Stimulated activated CD4-positive, alpha-beta T cell treated with anti-CD3 and anti-CD28 coated beads, TNF-alpha, amount 100 ng/mL, for 48 hours (primary cell): ENCODE results near the gene KCTD11.
A peak's percentile ranks its signal among the peaks of the same experiment; 100 is the strongest.
"Not testable (repeated sequence)": the region's sequence is repeated elsewhere in the genome, so short reads cannot be mapped to it uniquely, and the experiment has no call there.

Experiments used
- DNase-seq, 3 donors: peaks; one replicate each; pipeline ENCODE4 v3.0.0-alpha.2; 2020; ENCODE audit warnings: low read depth in 3 of 3

Gene KCTD11

GRCh38 chr17:7322520-7323194, 29.3 kb upstream of the KCTD11 start:
- no peak for DNase-seq

- peak in 1 of 3 donors; percentile 51 for DNase-seq
Observed at GRCh38 chr17:7323731-7324437, 28.1 kb upstream of the KCTD11 start.

GRCh38 chr17:7324438-7324779, 27.6 kb upstream of the KCTD11 start:
- DNase-seq: no peak

GRCh38 chr17:7325031-7325528, 26.9 kb upstream of the KCTD11 start:
- DNase-seq: no peak

- no peak for DNase-seq
Observed at GRCh38 chr17:7326186-7326585, 25.8 kb upstream of the KCTD11 start.

GRCh38 chr17:7327056-7327455, 24.9 kb upstream of the KCTD11 start:
- DNase-seq: no peak

GRCh38 chr17:7327501-7327900, 24.5 kb upstream of the KCTD11 start:
- DNase-seq: no peak

GRCh38 chr17:7328009-7328408, 24.0 kb upstream of the KCTD11 start:
- no peak for DNase-seq

GRCh38 chr17:7328840-7329373, 23.1 kb upstream of the KCTD11 start, which contains the start of gene NEURL4:
NEURL4 (minus strand) TSS chr17:7329335; CDS start chr17:7329312, 23 bp downstream.
- no peak for DNase-seq

- peak; percentile 91 to 95 (median 92) for DNase-seq
Observed at GRCh38 chr17:7329374-7329996, 22.5 kb upstream of the KCTD11 start.

GRCh38 chr17:7329997-7330637, 21.8 kb upstream of the KCTD11 start:
- peak in 2 of 3 donors; percentile 59 to 79 for DNase-seq

- no peak for DNase-seq
Observed at GRCh38 chr17:7330638-7331015, 21.3 kb upstream of the KCTD11 start.

- DNase-seq: no peak
Observed at GRCh38 chr17:7332111-7332510, 19.9 kb upstream of the KCTD11 start.

GRCh38 chr17:7332600-7333069, 19.3 kb upstream of the KCTD11 start:
- not testable (repeated sequence) for DNase-seq

- no peak for DNase-seq
Observed at GRCh38 chr17:7334938-7335538, 16.9 kb upstream of the KCTD11 start.

GRCh38 chr17:7335765-7336164, 16.2 kb upstream of the KCTD11 start:
- not testable (repeated sequence) for DNase-seq

GRCh38 chr17:7336240-7337175, 15.5 kb upstream of the KCTD11 start, which contains the start of gene ACAP1:
ACAP1 (plus strand) TSS chr17:7336529; CDS start chr17:7336735, 206 bp downstream.
- DNase-seq: peak; percentile 68 to 89 (median 70)

GRCh38 chr17:7337600-7337999, 14.4 kb upstream of the KCTD11 start:
- DNase-seq: not testable (repeated sequence)

GRCh38 chr17:7340179-7340578, 11.8 kb upstream of the KCTD11 start:
- no peak for DNase-seq

GRCh38 chr17:7341842-7342241, 10.1 kb upstream of the KCTD11 start:
- no peak for DNase-seq
